Stimulated activated CD4-positive, alpha-beta T cell treated with anti-CD3 and anti-CD28 coated beads, Interleukin-1b, Interleukin-23, amount 100 ng/mL, for 24 hours (primary cell): ENCODE results near the gene SMYD5.

Experiments used
- DNase-seq, 4 experiments: peaks; one replicate each; pipeline ENCODE4 v3.0.0-alpha.2; 2020; ENCODE audit warnings: low read depth in 4 of 4, low spot score in 1 of 4

SMYD5 gene

GRCh38 chr2:73203055-73203681 is 10.9 kb upstream of the SMYD5 start:
- DNase-seq = no peak

GRCh38 chr2:73205611-73206010 is 8.4 kb upstream of the SMYD5 start:
- no peak for DNase-seq

GRCh38 chr2:73208258-73208657 is 5.8 kb upstream of the SMYD5 start:
- DNase-seq = no peak

- DNase-seq = no peak
Observed at GRCh38 chr2:73210019-73210418, 4.0 kb upstream of the SMYD5 start.

GRCh38 chr2:73210696-73211095 is 3.3 kb upstream of the SMYD5 start:
- DNase-seq = no peak

- no peak for DNase-seq
Observed at GRCh38 chr2:73212098-73212447, 2.0 kb upstream of the SMYD5 start.

- peak; percentile 39 to 64 (median 50) for DNase-seq
Observed at GRCh38 chr2:73212448-73213176, 1.4 kb upstream of the SMYD5 start.

- no peak for DNase-seq
Observed at GRCh38 chr2:73215254-73215653, 1.2 kb downstream of the SMYD5 start.

- no peak for DNase-seq
Observed at GRCh38 chr2:73217160-73217559, 3.1 kb downstream of the SMYD5 start.

- DNase-seq = no peak
Observed at GRCh38 chr2:73217826-73218225, 3.8 kb downstream of the SMYD5 start.

- DNase-seq = no peak
Observed at GRCh38 chr2:73218298-73218697, 4.3 kb downstream of the SMYD5 start.

- no peak for DNase-seq
Observed at GRCh38 chr2:73223821-73224220, 9.8 kb downstream of the SMYD5 start.

- no peak for DNase-seq
Observed at GRCh38 chr2:73225513-73226360, 11.7 kb downstream of the SMYD5 start.

- no peak for DNase-seq
Observed at GRCh38 chr2:73227086-73227485, 13.0 kb downstream of the SMYD5 start.

GRCh38 chr2:73228631-73229030 is 14.6 kb downstream of the SMYD5 start:
- no peak for DNase-seq

- no peak for DNase-seq
Observed at GRCh38 chr2:73232403-73233153, 18.5 kb downstream of the SMYD5 start.

- DNase-seq = peak; percentile 72 to 89 (median 85)
Observed at GRCh38 chr2:73233154-73233931, 19.3 kb downstream of the SMYD5 start, which contains the start of gene PRADC1. TSS of gene PRADC1 (minus strand) at chr2:73233239. CDS start at chr2:73233160, 79 bp downstream.

- peak; percentile 65 to 77 (median 76) for DNase-seq
Observed at GRCh38 chr2:73233932-73234832, 20.1 kb downstream of the SMYD5 start, which contains the start of gene CCT7. TSS of gene CCT7 (plus strand) at chr2:73234308. CDS start at chr2:73234379, 71 bp downstream.

GRCh38 chr2:73235315-73236028 is 21.4 kb downstream of the SMYD5 start:
- DNase-seq = no peak
